HEK293T (cell line): Measurements from ENCODE around the gene FAM118B.

Source experiments
- BHLHE40 ChIP-seq: fragments of 450-650 bp; IDR thresholded peaks from 2 replicates; pipeline ENCODE4 v1.6.1; 2016; ENCODE audit warnings: mild to moderate bottlenecking, moderate library complexity, borderline replicate concordance
- ELF4 ChIP-seq: fragments of 450-650 bp; IDR thresholded peaks from 2 replicates; pipeline ENCODE4 v1.6.1; 2017; ENCODE audit warnings: antibody characterized with exemption
- FOXA1 ChIP-seq: fragments of 450-650 bp; IDR thresholded peaks from 2 replicates; pipeline ENCODE4 v1.6.1; 2016; ENCODE audit warnings: mild to moderate bottlenecking
- FOXK2 ChIP-seq: fragments of 450-650 bp; IDR thresholded peaks from 2 replicates; pipeline ENCODE4 v1.6.1; 2016; ENCODE audit warnings: mild to moderate bottlenecking
- FOXM1 ChIP-seq: fragments of 450-650 bp; IDR thresholded peaks from 2 replicates; pipeline ENCODE4 v1.6.1; 2017; ENCODE audit warnings: mild to moderate bottlenecking, borderline replicate concordance
- L3MBTL2 ChIP-seq: fragments of 450-650 bp; conservative IDR thresholded peaks from 2 replicates; pipeline ENCODE4 v1.6.1; 2016; ENCODE audit warnings: mild to moderate bottlenecking
- NFRKB ChIP-seq: fragments of 450-650 bp; IDR thresholded peaks from 2 replicates; pipeline ENCODE4 v1.6.1; 2016; ENCODE audit warnings: mild to moderate bottlenecking, moderate library complexity
- SP1 ChIP-seq: fragments of 450-650 bp; IDR thresholded peaks from 2 replicates; pipeline ENCODE4 v1.6.1; 2017

DNA sequence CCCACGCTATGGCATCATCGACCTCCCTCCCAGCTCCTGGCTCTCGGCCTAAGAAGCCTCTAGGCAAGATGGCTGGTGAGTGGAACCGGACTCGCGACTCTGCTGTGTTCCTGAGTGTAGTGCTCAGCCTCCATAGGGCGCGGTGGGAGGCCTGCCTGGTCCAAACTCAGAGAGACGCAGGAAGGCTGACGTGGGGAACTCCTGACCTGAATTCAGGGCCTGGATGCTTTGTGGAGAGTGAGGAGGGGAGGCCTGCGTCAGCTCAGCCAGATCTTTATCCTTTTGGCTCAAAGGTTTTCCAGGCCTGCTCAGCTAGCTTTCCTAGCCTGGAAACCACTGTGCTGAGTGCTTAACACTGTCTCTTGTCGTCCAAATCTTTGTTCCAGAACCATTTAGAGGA is 79.3 kb downstream of the FAM118B start:
- TF ChIP-seq SP1: no peak
- TF ChIP-seq BHLHE40: no peak
- no peak for TF ChIP-seq FOXA1
- no peak for TF ChIP-seq FOXK2
- TF ChIP-seq FOXM1: no peak
- no peak for TF ChIP-seq NFRKB
- no peak for TF ChIP-seq L3MBTL2
- no peak for TF ChIP-seq ELF4
